Cardiac muscle cell (in vitro differentiated cells and primary cell): ENCODE measurements around the gene CCDC18. TPM values are rescaled to one million over a fixed set of nuclear protein-coding genes. Genes with fewer than 3 reads are reported as not detected.

Experiments
- DNase-seq, 2 donors: peaks; one replicate each; pipeline versions ENCODE4 v3.0.0 to v3.0.0-alpha.2; 2010 to 2017; ENCODE audit warnings: low read depth in 1 of 2, low spot score in 1 of 2
- H3K27ac ChIP-seq: fragments of 200-600 bp; sonication (generic); 2 replicates; pipeline ENCODE4 v1.5.1; 2016
- H3K27me3 ChIP-seq: fragments of 200-600 bp; sonication (generic); 2 replicates; pipeline ENCODE4 v1.6.0; 2016; ENCODE audit warnings: control low read depth
- H3K36me3 ChIP-seq: fragments of 200-600 bp; sonication (generic); 2 replicates; pipeline ENCODE4 v1.5.1; 2016; ENCODE audit warnings: control low read depth
- H3K4me1 ChIP-seq: fragments of 200-600 bp; sonication (generic); 2 replicates; pipeline ENCODE4 v1.8.1; 2017; ENCODE audit warnings: low read depth, mild to moderate bottlenecking, mixed run types
- H3K4me3 ChIP-seq: fragments of 200-600 bp; sonication (generic); 2 replicates; pipeline ENCODE4 v1.5.1; 2016; ENCODE audit warnings: mild to moderate bottlenecking
- H3K9me3 ChIP-seq: fragments of 200-600 bp; sonication (generic); 2 replicates; pipeline ENCODE4 v1.5.1; 2017; ENCODE audit warnings: low read depth, mild to moderate bottlenecking, control low read depth
- CTCF ChIP-seq: IDR thresholded peaks from 2 replicates; pipeline ENCODE4 v1.5.1; 2012; ENCODE audit warnings: low read depth, mild to moderate bottlenecking, low read length
- polyA plus RNA-seq: library from polyadenylated mRNA; unstranded; fragments of >200 nt; fragmentation: Nextera tagmentation; extraction: Ambion mirVana; gene quantifications from 2 replicates; pipeline ENCODE4 v1.2.1, GENCODE V29; 2016
- total RNA-seq: library from RNA; depleted of rRNA; stranded (reverse); fragments of >200 nt; gene quantifications from 2 replicates; pipeline ENCODE4 v1.2.3, GENCODE V29; 2016

CCDC18 gene
- total and polyA plus RNA-seq, 2 experiments from 2014 or later, result 10.2 to 11.6 TPM

DNA sequence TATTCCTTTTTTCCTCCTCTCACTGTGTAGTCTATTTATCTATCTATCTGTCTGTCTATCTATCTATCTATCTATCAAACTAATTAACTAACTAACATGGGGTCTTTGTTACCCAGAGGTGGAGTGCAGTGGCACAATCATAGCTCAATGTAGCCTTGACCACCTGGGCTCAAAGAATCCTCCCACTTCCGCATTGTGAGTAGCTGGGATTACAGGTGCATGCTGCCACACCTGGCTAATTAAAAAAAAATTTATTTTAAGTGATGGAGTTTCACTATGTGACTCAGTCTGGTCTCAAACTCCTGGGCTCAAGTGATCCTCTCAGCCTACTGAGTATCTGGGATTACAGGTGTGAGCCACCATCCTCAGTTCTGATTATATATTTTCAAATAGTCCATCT lies 71.4 kb downstream of the CCDC18 start:
- H3K4me1 ChIP-seq, result no peaks in the 10 kb centered on the region

GRCh38 chr1:93252598-93252997 lies 72.1 kb downstream of the CCDC18 start:
- no peak for DNase-seq
- H3K4me1 ChIP-seq, result no peaks in the 10 kb centered on the region
- no peaks in the 10 kb centered on the region for H3K27me3 ChIP-seq

More for the DNA sequence above, 71.4 kb downstream of the CCDC18 start:
- no peak for DNase-seq
- Histone ChIP-seq H3K4me3 (no peak overlapping the region), H3K36me3 (no peaks in the 10 kb centered on the region), H3K9me3 (no peaks in the 10 kb centered on the region), H3K27me3 (no peaks in the 10 kb centered on the region), H3K27ac (no peak overlapping the region)
- no peak for TF ChIP-seq CTCF

GRCh38 chr1:93253516-93253915 lies 73.0 kb downstream of the CCDC18 start:
- H3K9me3 ChIP-seq, result no peaks in the 10 kb centered on the region
- no peak overlapping the region for H3K27ac ChIP-seq
- no peaks in the 10 kb centered on the region for H3K27me3 ChIP-seq
- DNase-seq, result peak in 1 of 2 donors; percentile 29
- H3K4me1 ChIP-seq, result no peaks in the 10 kb centered on the region
- no peaks in the 10 kb centered on the region for H3K36me3 ChIP-seq
- no peak for TF ChIP-seq CTCF
- no peak overlapping the region for H3K4me3 ChIP-seq

More at GRCh38 chr1:93252598-93252997, 72.1 kb downstream of the CCDC18 start:
- Histone ChIP-seq H3K27ac (no peak overlapping the region), H3K4me3 (no peak overlapping the region), H3K9me3 (no peaks in the 10 kb centered on the region), H3K36me3 (no peaks in the 10 kb centered on the region)
- TF ChIP-seq CTCF, result no peak

GRCh38 chr1:93255222-93256079 lies 74.9 kb downstream of the CCDC18 start:
- Histone ChIP-seq H3K9me3 (no peaks in the 10 kb centered on the region), H3K36me3 (no peaks in the 10 kb centered on the region), H3K4me1 (no peaks in the 10 kb centered on the region), H3K4me3 (no peak overlapping the region), H3K27ac (no peak overlapping the region), H3K27me3 (no peaks in the 10 kb centered on the region)
- peak in 1 of 2 donors; percentile 32 for DNase-seq
- no peak for TF ChIP-seq CTCF

GRCh38 chr1:93256433-93256832 lies 75.9 kb downstream of the CCDC18 start:
- Histone ChIP-seq H3K27ac (no peak overlapping the region), H3K4me1 (no peaks in the 10 kb centered on the region), H3K4me3 (no peak overlapping the region), H3K36me3 (no peaks in the 10 kb centered on the region), H3K27me3 (no peaks in the 10 kb centered on the region), H3K9me3 (no peaks in the 10 kb centered on the region)
- no peak for TF ChIP-seq CTCF
- DNase-seq, result no peak
